MCF 10A (cell line): Measurements from ENCODE around the gene CHST7. TPM values are rescaled to one million over a fixed set of nuclear protein-coding genes. Genes with fewer than 3 reads are reported as not detected.

ENCODE experiments used
- BruUV-seq: library from RNA; stranded (reverse); fragments of 400-500 nt; replicated peaks from 2 replicates; lab custom pipeline; 2021; lab: Mats Ljungman, UMichigan
- CTCF ChIA-PET: fragments of 300-600 bp; sonication (Branson Sonifier 250); formaldehyde crosslinking; extraction: SDS; loops from one replicate; lab custom pipeline; 2021; ENCODE audit warnings: antibody characterized with exemption, inconsistent platforms; lab: Yijun Ruan, JAX
- POLR2A ChIA-PET: fragments of 300-600, 350-650 bp; sonication (Branson Sonifier 250); formaldehyde crosslinking; extraction: SDS; loops from one replicate; lab custom pipeline; 2020; ENCODE audit warnings: antibody characterized with exemption, inconsistent platforms; lab: Yijun Ruan, JAX
- DNase-seq: peaks from one replicate; pipeline ENCODE4 v3.0.0-alpha.2; 2018; ENCODE audit not compliant: unreplicated experiment
- H3K27ac Mint-ChIP-seq: one replicate; pipeline ENCODE4 v1.8.0; 2022; ENCODE audit warnings: mild to moderate bottlenecking, low read depth, mixed read lengths; ENCODE audit not compliant: unreplicated experiment
- H3K27me3 Mint-ChIP-seq: one replicate; pipeline ENCODE4 v1.8.0; 2022; ENCODE audit warnings: mixed read lengths; ENCODE audit not compliant: insufficient read depth, unreplicated experiment
- H3K36me3 Mint-ChIP-seq: one replicate; pipeline ENCODE4 v1.8.0; 2022; ENCODE audit warnings: mild to moderate bottlenecking, moderate library complexity, mixed read lengths; ENCODE audit not compliant: insufficient read depth, unreplicated experiment
- H3K4me1 Mint-ChIP-seq: one replicate; pipeline ENCODE4 v1.8.0; 2022; ENCODE audit warnings: mixed read lengths; ENCODE audit not compliant: insufficient read depth, unreplicated experiment
- H3K4me3 Mint-ChIP-seq: one replicate; pipeline ENCODE4 v1.8.0; 2022; ENCODE audit warnings: mild to moderate bottlenecking, moderate library complexity, mixed read lengths; ENCODE audit not compliant: unreplicated experiment
- H3K9me3 Mint-ChIP-seq: one replicate; pipeline ENCODE4 v1.8.0; 2022; ENCODE audit warnings: mixed read lengths; ENCODE audit not compliant: unreplicated experiment
- intact Hi-C: fragments of 100-400 bp; cut with micrococcal nuclease; formaldehyde crosslinking; loops from 2 replicates; pipeline ENCODE4 v1.14.1; 2022
- total RNA-seq: library from RNA; stranded (reverse); gene quantifications from 2 replicates; pipeline ENCODE4 v1.2.3, GENCODE V29; 2022
- TF ChIP-seq, protein P1 (sequence below): fragments of 200-600 bp; IDR thresholded peaks from one replicate; pipeline ENCODE4 v1.8.0; 2022; ENCODE audit warnings: antibody characterized with exemption, mild to moderate bottlenecking; ENCODE audit not compliant: unreplicated experiment

CHST7 gene
- total RNA-seq, 1 experiment from 2014 or later: 1.6 TPM

DNA sequence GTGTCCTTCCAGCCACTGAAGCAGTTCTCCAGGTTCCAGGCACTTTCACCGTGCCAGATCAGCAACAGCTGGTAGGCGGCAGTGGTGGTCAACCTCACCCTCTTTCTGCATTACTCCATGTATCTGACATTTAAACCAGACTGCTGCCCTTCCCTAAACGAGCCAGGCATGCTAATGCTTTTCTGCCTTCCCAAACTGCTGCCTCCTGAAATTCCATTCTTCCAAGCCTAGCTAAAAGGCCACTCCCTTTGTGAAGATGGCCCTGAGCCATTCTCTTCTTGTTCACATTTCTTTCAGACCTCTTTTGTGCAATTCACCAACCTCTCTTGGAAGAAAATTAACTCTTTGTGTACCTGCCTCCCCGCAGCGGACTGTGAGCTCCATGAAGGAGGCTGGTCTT lies 73.7 kb downstream of the CHST7 start:
- TF ChIP-seq, protein P1, sequence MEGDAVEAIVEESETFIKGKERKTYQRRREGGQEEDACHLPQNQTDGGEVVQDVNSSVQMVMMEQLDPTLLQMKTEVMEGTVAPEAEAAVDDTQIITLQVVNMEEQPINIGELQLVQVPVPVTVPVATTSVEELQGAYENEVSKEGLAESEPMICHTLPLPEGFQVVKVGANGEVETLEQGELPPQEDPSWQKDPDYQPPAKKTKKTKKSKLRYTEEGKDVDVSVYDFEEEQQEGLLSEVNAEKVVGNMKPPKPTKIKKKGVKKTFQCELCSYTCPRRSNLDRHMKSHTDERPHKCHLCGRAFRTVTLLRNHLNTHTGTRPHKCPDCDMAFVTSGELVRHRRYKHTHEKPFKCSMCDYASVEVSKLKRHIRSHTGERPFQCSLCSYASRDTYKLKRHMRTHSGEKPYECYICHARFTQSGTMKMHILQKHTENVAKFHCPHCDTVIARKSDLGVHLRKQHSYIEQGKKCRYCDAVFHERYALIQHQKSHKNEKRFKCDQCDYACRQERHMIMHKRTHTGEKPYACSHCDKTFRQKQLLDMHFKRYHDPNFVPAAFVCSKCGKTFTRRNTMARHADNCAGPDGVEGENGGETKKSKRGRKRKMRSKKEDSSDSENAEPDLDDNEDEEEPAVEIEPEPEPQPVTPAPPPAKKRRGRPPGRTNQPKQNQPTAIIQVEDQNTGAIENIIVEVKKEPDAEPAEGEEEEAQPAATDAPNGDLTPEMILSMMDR: no peak
- Mint-ChIP-seq H3K4me1 (no peaks in the 10 kb centered on the region), H3K27me3 (peaks cover 55% of the 10 kb centered on the region), H3K36me3 (peaks cover 28% of the 10 kb centered on the region), H3K4me3 (no peak overlapping the region), H3K27ac (no peak overlapping the region), H3K9me3 (no peaks in the 10 kb centered on the region)
- intact Hi-C loops: no loop called here
- BruUV-seq: no TSS peak
- ChIA-PET POLR2A (interaction anchor here (0.7 kb wide), 1 partner anchor 246 kb away, joined by 3 read pairs; no protein-coding TSS in a partner anchor), CTCF (no interaction called here)
- no peak for DNase-seq

Other genes starting within 250 kb of the CHST7 start
- 7.2 and 9.7 TPM in 2 replicates for gene ZNF674, start 28.3 kb upstream of the CHST7 start, total RNA-seq
- 28.3 and 29.3 TPM in 2 replicates for gene SLC9A7, start 185.4 kb downstream of the CHST7 start, total RNA-seq